ENCODE measurements around the gene RARB.
A peak's percentile ranks its signal among the peaks of the same experiment; 100 is the strongest.

Gene RARB

GRCh38 chr3:25447925-25448324, 19.9 kb downstream of the RARB start:
- POLR2A ChIA-PET = no interaction called here
- DNase-seq (ENCODE audit: extremely low spot score) = no peak
- TF ChIP-seq ELF4 (IDR thresholded peaks at IDR 0.05) = no peak
- TF ChIP-seq LEF1 (IDR thresholded peaks at IDR 0.05; ENCODE audit: borderline replicate concordance) = no peak
- TF ChIP-seq FOXM1 (IDR thresholded peaks at IDR 0.05; ENCODE audit: borderline replicate concordance) = no peak
- TF ChIP-seq ARNT (IDR thresholded peaks at IDR 0.05) = no peak
- no peak for TF ChIP-seq NFRKB (IDR thresholded peaks at IDR 0.05)
- no peak for TF ChIP-seq TARDBP (IDR thresholded peaks at IDR 0.05)
- TF ChIP-seq SP1 (IDR thresholded peaks at IDR 0.05) = no peak
- no peak for TF ChIP-seq FOXK2 (IDR thresholded peaks at IDR 0.05)
- TF ChIP-seq FOXA1 (IDR thresholded peaks at IDR 0.05) = no peak
- no peak for TF ChIP-seq SUZ12 (IDR thresholded peaks at IDR 0.05)
- no peak for TF ChIP-seq PKNOX1 (IDR thresholded peaks at IDR 0.05)
- TF ChIP-seq HDGF (IDR thresholded peaks at IDR 0.05; ENCODE audit: borderline replicate concordance) = no peak
- TF ChIP-seq BHLHE40 (IDR thresholded peaks at IDR 0.05; ENCODE audit: borderline replicate concordance) = no peak
- no peak for TF ChIP-seq ZNF384 (IDR thresholded peaks at IDR 0.05)
- no peak for TF ChIP-seq L3MBTL2 (conservative IDR thresholded peaks at IDR 0.05)
- TF ChIP-seq CTBP1 (IDR thresholded peaks at IDR 0.05; ENCODE audit: borderline replicate concordance) = no peak
- CTCF ChIA-PET = interaction anchor here (0.7 kb wide), 1 partner anchor 360 kb away, joined by 3 read pairs; no protein-coding TSS in a partner anchor

- POLR2A ChIA-PET = no interaction called here
- TF ChIP-seq FOXK2 (IDR thresholded peaks at IDR 0.05) (no peak), HDGF (IDR thresholded peaks at IDR 0.05; ENCODE audit: borderline replicate concordance) (no peak), LEF1 (IDR thresholded peaks at IDR 0.05; ENCODE audit: borderline replicate concordance) (no peak), SUZ12 (IDR thresholded peaks at IDR 0.05) (no peak), PKNOX1 (IDR thresholded peaks at IDR 0.05) (peak; percentile 89), ZNF384 (IDR thresholded peaks at IDR 0.05) (peak; percentile 77; the same call in 1 of the 2 replicates), SP1 (IDR thresholded peaks at IDR 0.05) (no peak), ARNT (IDR thresholded peaks at IDR 0.05) (no peak), CTBP1 (IDR thresholded peaks at IDR 0.05; ENCODE audit: borderline replicate concordance) (no peak), ELF4 (IDR thresholded peaks at IDR 0.05) (no peak), FOXA1 (IDR thresholded peaks at IDR 0.05) (no peak), L3MBTL2 (conservative IDR thresholded peaks at IDR 0.05) (no peak), BHLHE40 (IDR thresholded peaks at IDR 0.05; ENCODE audit: borderline replicate concordance) (no peak)
- DNase-seq (ENCODE audit: extremely low spot score) = peak; percentile 64
- CTCF ChIA-PET = interaction anchor here (0.6 to 0.7 kb wide), 2 partner anchors 361 to 663 kb away, joined by 3 read pairs; no protein-coding TSS in a partner anchor
Observed at GRCh38 chr3:25448750-25449692, 21.0 kb downstream of the RARB start.

- POLR2A ChIA-PET = no interaction called here
- no peak for TF ChIP-seq SUZ12 (IDR thresholded peaks at IDR 0.05)
- TF ChIP-seq TARDBP (IDR thresholded peaks at IDR 0.05) = no peak
- TF ChIP-seq FOXM1 (IDR thresholded peaks at IDR 0.05; ENCODE audit: borderline replicate concordance) = no peak
- TF ChIP-seq ARNT (IDR thresholded peaks at IDR 0.05) = no peak
- no peak for TF ChIP-seq BHLHE40 (IDR thresholded peaks at IDR 0.05; ENCODE audit: borderline replicate concordance)
- CTCF ChIA-PET = interaction anchor here (0.6 kb wide), 1 partner anchor 14 kb away, joined by 3 read pairs; no protein-coding TSS in a partner anchor
Observed at GRCh38 chr3:25449857-25450256, 21.8 kb downstream of the RARB start.

GRCh38 chr3:25452192-25452591, 24.1 kb downstream of the RARB start:
- TF ChIP-seq HDGF (IDR thresholded peaks at IDR 0.05; ENCODE audit: borderline replicate concordance) (no peak), TARDBP (IDR thresholded peaks at IDR 0.05) (no peak), SP1 (IDR thresholded peaks at IDR 0.05) (no peak), NFRKB (IDR thresholded peaks at IDR 0.05) (no peak), BHLHE40 (IDR thresholded peaks at IDR 0.05; ENCODE audit: borderline replicate concordance) (no peak), LEF1 (IDR thresholded peaks at IDR 0.05; ENCODE audit: borderline replicate concordance) (no peak), ARNT (IDR thresholded peaks at IDR 0.05) (no peak)
- DNase-seq (ENCODE audit: extremely low spot score) = no peak
- CTCF ChIA-PET = no interaction called here
- POLR2A ChIA-PET = no interaction called here

More at GRCh38 chr3:25449857-25450256, 21.8 kb downstream of the RARB start:
- DNase-seq (ENCODE audit: extremely low spot score) = no peak

- no peak for TF ChIP-seq HDGF (IDR thresholded peaks at IDR 0.05; ENCODE audit: borderline replicate concordance)
- TF ChIP-seq LEF1 (IDR thresholded peaks at IDR 0.05; ENCODE audit: borderline replicate concordance) = no peak
- no peak for TF ChIP-seq ELF4 (IDR thresholded peaks at IDR 0.05)
- no peak for TF ChIP-seq SP1 (IDR thresholded peaks at IDR 0.05)
- no peak for DNase-seq (ENCODE audit: extremely low spot score)
- ChIA-PET POLR2A (no interaction called here), CTCF (no interaction called here)
Observed at GRCh38 chr3:25452740-25453139, 24.7 kb downstream of the RARB start.

GRCh38 chr3:25453619-25454004, 25.5 kb downstream of the RARB start:
- no peak for DNase-seq (ENCODE audit: extremely low spot score)
- CTCF ChIA-PET = no interaction called here
- POLR2A ChIA-PET = no interaction called here
- no peak for TF ChIP-seq SUZ12 (IDR thresholded peaks at IDR 0.05)
- TF ChIP-seq BHLHE40 (IDR thresholded peaks at IDR 0.05; ENCODE audit: borderline replicate concordance) = no peak
- TF ChIP-seq HDGF (IDR thresholded peaks at IDR 0.05; ENCODE audit: borderline replicate concordance) = no peak
- TF ChIP-seq LEF1 (IDR thresholded peaks at IDR 0.05; ENCODE audit: borderline replicate concordance) = no peak
- no peak for TF ChIP-seq ARNT (IDR thresholded peaks at IDR 0.05)
- TF ChIP-seq PKNOX1 (IDR thresholded peaks at IDR 0.05) = no peak
- no peak for TF ChIP-seq FOXA1 (IDR thresholded peaks at IDR 0.05)
